Measurements from ENCODE around the gene SEPTIN14.

DNA sequence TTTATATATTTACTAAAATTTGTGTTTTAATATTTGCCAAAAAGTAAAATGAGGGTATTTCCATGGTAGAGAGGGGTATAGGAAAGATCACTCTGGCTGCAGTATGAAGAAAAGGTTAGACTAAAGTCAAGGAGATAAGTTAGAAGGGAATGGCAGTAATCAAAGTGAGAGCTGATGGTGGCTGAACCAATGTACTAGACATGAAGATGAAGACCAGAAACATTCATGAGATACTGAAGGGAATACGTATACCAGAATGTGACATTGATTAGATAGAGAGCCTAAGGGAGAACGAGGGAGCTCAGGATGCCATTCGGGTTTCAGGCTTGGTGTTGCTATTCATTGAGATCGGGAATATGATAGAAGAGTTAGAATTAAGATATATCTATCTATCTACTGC lies 32.5 kb upstream of the SEPTIN14 start:
- no peak for TF ChIP-seq POLR2A (IDR thresholded peaks at IDR 0.05)
- TF ChIP-seq, protein P1, sequence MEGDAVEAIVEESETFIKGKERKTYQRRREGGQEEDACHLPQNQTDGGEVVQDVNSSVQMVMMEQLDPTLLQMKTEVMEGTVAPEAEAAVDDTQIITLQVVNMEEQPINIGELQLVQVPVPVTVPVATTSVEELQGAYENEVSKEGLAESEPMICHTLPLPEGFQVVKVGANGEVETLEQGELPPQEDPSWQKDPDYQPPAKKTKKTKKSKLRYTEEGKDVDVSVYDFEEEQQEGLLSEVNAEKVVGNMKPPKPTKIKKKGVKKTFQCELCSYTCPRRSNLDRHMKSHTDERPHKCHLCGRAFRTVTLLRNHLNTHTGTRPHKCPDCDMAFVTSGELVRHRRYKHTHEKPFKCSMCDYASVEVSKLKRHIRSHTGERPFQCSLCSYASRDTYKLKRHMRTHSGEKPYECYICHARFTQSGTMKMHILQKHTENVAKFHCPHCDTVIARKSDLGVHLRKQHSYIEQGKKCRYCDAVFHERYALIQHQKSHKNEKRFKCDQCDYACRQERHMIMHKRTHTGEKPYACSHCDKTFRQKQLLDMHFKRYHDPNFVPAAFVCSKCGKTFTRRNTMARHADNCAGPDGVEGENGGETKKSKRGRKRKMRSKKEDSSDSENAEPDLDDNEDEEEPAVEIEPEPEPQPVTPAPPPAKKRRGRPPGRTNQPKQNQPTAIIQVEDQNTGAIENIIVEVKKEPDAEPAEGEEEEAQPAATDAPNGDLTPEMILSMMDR (IDR thresholded peaks at IDR 0.05), result no peak
